DMS53 treated with DMSO at 0.1 percent for 48 hours (cell line): ENCODE results near the gene DLD.

Source experiments
- DNase-seq: peaks from one replicate; lab custom pipeline; 2025; ENCODE audit not compliant: unreplicated experiment; lab: John Stamatoyannopoulos, UW

The DLD gene

DNA sequence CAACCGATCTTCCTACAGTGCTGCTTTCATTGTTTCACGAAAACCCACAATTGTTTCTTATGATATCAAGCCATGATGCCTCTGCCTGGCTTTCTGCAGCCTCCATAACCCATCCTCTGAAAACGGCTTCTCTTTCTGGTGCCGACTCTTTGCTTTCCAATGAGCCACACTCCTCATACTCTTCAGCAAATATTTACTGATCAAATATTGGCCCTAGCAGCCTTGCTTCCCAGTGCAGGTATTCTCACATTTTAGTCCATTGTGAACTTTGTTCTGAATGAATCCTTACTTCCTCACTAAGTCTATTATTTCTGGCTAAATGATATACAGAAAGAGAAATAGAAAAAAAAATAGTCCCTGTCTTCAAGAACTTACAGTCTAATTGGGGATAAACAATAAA, 76.4 kb downstream of the DLD start:
- DNase-seq, result peak; percentile 94

DNA sequence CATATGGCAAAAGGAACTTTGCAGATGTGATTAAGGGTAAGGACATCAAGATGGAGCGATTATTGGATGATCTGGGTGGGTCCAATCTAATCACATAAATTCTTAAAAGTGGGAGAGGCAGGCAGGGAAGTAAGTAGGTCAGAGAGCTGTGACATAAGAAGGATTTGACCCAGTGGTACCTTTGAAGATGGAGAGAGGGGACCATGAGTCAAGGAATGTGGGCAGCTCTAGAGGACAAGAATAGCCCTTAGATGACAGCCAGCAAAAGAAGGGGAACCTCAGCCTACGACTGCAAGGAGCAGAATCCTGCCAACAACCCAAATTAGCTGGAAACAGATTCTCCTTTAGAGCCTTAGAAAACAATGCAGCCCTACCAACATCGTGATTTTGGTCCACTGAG, 77.5 kb downstream of the DLD start:
- DNase-seq, result no peak

DNA sequence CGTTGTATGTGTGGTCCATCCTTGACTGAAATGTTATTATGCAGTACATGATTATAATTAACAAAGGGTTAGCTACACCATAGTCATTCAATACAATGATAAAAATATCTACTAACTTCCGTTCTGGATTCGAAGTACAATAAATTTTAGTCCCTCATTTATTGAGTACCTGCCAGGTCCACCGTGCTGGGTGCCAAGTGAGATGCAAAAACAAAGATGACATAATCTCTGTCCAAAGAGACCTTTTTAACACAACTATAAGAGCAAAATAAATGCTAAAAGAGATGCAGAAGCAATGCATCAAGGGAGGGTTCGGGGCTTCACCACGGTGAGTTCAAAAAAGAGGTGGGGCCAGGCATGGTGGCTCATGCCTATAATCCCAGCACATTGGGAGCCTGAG, 78.9 kb downstream of the DLD start:
- DNase-seq, result no peak
